Left hindlimb (tissue), 1 donor: ENCODE results near the gene CAMSAP1.

Experiments used
- DNase-seq: peaks from one replicate; pipeline ENCODE4 v3.0.0-alpha.2; 2018

Gene CAMSAP1

GRCh38 chr9:135788576-135789300 is 118.6 kb downstream of the CAMSAP1 start:
- no peak for DNase-seq

GRCh38 chr9:135787776-135788575 is 119.4 kb downstream of the CAMSAP1 start:
- no peak for DNase-seq

GRCh38 chr9:135787317-135787716 is 120.0 kb downstream of the CAMSAP1 start:
- DNase-seq: no peak

- no peak for DNase-seq
These were observed 121.1 kb downstream of the CAMSAP1 start for GRCh38 chr9:135786146-135786690.

DNA sequence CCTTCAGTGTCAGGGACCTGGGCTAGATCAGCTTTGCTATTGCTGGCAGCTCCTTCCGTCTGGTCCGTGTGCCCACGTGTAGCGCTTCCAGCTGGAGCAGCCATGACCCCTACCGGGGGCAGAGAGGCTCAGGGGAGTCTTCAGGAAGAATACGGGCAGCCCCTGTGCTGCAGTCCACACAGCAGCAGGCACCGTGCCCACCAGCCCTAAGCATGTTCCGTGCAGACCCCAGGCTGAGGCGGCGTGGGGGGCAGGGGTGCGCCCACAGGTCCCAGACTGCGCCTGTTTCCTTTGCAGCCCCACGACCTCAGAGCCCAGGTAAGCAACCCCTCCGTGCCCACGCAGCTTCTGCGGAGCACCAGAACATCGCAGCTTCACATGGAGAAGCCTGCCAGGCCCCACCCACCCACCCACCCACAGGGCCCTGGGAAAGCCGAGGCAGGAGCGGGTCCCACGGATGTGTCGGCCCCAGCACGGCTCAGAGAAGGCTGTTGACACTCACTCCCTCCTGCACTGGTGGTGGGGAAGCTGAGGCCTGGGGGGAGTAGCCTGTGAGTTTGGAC is 122.3 kb downstream of the CAMSAP1 start:
- DNase-seq: no peak

- no peak for DNase-seq
These were observed 123.7 kb downstream of the CAMSAP1 start for GRCh38 chr9:135783540-135784245.

DNA sequence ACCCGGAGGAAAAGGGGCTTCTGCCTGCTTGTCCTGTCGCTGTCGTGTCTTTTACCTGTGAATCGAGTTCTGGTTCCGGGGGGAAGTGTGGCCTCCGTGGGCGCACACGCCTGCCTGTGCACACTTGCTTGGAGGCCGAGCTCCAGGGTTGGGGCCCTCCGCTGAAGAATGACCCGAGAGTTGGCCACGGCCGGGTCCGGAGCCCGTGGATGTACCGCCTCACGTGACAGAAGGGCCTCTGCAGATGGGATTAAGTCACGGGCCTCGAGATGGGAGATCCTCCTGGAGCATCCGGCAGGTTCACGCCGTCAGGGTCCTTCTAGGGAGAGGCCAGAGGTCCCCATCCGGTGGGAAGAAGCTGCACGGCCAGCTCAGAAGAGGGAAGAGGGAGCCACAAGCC is 124.4 kb downstream of the CAMSAP1 start:
- no peak for DNase-seq

DNA sequence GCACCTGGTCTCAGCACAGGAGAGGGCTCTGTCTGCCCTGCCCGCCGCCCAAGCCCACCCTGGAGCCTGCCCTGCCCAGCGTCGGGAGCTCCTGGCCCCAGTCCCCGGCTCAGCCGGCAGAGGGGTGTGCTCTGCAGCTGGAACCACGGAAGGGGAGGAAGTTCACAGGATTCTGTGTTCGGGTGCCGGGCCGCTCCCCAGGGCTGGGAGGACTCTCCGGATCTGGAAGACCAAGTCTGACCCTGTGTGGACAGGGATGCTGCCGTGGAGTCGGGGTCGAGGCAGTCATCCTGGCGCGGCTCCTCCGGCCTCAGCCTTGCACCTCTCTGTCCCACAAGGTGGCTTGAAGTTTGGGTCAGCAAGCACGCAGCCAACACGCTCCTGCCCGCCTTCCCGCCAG is 126.7 kb downstream of the CAMSAP1 start:
- DNase-seq: no peak

GRCh38 chr9:135780086-135780485 is 127.3 kb downstream of the CAMSAP1 start:
- DNase-seq: no peak

DNA sequence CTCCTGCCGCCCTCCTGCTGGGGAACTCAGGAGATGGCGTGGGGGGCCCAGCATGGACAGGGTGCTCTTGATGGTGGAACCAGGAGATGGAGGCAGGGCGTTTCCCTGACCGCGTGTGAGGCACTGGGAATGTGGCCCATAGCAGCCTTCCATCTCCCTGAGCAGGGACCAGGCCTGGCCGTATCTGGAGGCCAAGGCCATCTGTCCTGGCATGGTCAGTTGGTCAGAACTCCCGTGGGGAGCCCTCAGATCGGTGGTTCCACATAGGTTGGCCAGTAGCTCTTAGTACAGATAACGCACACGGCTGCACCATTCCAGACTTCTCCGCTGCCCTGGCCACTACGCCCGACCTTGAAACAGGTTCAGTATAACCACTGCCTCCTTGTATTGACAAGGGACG is 127.8 kb downstream of the CAMSAP1 start:
- no peak for DNase-seq

- no peak for DNase-seq
These were observed 128.9 kb downstream of the CAMSAP1 start for GRCh38 chr9:135778421-135778820.

DNA sequence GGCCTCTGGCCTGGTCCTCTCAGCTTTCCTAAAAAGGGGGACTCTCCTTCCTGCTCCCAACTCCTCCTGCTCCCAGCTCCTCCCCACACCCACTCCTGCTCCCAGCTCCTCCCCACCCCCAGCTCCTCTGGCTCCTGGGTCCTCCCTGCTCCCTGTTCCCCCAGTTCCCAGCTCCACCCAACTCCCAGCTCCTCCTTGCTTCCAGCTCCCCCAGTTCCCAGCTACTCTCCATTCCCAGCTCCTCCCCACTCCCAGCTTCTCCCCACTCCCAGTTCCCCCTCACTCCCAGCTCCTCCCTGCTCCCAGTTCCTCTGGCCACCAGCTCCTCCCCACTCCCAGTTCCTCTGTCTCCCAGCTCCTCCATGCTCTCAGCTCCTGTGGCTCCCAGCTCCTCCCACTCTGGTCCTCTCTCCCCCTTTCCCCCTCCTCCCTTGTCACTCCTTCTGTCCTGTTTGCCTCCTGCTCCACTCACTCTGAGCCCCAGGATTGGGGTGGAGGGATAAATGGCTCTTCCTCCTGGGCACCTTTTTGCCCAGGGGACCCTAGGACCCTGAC is 129.6 kb downstream of the CAMSAP1 start:
- DNase-seq: no peak

DNA sequence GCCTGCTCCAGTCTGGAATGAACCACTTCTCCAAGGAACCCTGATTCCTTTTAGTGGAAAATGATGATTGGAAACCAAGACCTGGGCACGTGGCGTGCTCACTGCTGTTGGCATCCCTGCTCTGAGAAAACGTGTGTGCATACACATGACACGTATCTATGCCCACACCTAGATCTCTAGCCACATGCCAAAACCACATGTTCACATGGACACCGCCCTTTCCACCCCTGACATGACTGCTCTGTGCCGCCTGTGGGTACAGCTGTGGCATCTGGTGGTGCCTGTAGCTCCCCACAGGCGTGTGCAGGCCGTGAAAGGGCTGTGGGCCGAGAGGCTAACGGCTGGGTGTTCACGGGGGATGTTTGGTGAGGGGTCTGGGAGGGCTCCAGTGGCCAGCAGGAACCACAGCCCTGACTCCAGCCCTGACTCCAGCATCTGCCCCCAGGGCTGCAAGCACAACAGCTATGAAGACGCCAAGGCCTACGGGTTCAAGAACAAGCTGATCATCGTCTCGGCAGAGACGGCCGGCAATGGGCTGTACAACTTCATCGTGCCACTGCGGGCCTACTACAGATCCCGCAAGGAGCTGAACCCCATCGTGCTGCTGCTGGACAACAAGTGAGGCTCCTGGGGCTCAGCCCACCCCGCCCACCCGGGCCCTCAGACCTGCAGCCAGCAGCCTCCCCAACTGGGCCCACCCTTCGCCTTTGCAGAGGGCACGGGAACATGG is 130.3 kb downstream of the CAMSAP1 start:
- no peak for DNase-seq

DNA sequence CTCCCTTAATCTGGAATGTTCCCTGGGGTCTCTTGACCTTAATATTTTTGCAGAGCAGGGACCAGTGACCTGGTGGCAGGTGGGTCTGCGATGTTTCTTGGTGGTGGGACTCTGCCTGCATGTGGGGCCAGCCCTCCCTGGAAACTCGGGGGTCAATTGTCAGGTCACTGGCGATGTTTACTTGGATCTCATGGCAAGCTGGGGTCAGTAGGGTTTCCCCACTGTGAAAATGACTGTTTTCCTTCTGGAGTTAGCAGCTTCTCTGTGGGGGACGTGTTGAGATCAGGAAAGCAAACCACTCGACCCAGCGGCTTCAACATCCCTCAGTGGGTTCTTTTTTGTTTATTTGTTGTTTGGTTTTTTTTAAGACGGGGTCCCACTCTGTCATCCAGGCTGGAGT is 131.4 kb downstream of the CAMSAP1 start:
- no peak for DNase-seq

DNA sequence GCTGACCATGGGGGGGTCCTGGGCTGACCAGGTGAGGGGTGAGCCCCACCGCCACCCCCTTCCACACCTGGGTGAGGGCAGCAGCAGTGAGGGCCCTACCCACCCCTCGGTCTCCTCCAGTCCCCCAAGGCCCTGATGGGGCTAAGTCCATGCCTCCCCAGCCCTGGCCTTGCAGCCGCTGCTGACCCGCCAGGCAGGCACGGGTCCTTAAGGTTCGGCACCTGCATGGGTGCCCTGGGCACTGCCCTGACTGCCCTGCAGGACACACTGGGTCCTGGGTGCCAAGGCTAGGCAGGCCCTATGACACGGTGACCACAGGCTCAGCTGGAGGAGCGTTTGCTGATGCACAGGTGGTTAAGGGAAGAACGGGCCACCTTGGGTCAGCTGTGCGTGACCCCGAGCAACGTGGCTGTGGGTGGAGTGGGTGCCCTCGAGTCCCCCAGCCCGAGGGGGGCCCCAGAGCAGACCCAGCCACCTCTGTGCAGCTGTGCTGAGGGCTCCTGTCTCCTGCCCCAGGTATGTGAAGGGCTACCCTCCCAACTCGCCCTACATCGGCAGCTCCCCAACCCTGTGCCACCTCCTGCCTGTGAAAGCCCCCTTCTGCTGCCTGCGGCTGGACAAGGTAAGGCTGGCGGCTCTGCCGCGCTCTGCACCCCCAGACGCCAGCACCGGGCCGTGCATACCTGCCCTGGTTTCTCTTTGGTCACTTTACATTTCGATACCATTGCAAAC is 132.4 kb downstream of the CAMSAP1 start:
- no peak for DNase-seq

GRCh38 chr9:135774239-135774747 is 133.1 kb downstream of the CAMSAP1 start:
- DNase-seq: no peak

DNA sequence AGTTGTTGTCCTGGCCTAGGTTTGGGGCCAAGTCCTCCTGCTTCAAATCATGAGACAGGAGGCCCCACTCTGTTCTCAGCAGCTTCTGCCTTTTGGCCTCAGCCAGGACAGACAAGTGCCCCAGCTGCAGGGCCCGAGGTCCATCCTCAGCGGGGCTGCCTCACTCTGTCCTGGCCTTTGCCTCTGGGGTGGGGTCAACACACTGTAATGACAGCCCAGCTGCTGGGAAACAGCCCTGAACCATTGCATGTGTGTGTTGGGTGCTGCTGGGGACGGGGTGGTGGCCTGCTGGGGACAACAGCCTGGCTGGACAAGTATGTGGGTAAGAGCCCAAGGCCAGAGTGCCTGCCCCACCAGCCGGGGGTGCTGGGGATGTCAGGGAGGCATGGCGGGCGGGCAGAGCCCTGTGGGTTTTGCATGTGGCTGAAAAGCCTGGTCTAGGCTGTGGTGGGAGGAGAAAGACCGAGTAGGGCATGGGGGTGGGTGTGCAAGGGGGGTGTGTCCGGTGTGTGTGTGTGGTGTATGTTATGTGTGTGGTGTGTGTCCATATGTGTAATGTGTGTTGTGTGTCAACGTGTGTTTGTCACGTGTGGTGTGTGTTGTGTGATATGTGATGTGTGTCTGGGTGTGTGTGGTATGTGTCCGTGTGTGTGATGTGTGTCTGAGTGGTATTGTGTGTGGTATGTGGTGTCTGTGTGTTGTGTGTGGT is 133.7 kb downstream of the CAMSAP1 start:
- no peak for DNase-seq

- DNase-seq: no peak
These were observed 134.4 kb downstream of the CAMSAP1 start for GRCh38 chr9:135772702-135773493.

DNA sequence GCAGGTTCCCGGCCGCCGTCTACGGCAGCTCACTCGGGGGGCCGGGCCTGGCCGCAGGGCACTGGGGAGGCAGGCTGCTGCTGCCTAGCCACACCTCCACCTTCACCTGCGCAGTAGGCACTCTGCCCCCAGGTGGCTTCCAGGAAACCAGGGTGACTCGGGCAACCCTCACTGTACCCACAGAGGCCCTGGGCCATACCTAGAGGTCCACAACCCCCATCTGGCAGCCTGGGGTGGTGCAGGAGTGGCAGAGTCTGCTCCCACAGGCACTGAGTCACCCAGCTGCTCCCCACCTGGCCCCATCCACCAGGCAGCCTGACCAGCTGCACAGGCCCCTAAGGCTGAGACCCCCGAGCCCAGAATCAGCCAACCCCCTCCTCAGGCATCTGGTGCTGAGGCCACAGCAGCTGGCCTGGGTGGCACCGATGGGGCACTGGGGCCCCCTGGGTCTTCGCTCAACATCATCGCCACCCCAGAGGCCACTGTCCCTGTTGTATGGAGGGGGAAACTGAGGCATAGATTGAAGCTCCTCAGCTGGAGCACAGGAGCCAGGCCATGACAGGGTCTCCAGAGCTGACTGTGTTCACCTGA is 135.2 kb downstream of the CAMSAP1 start:
- DNase-seq: no peak
